Left renal cortex interstitium (tissue), 4 donors: ENCODE data around the gene SETBP1. TPM values are rescaled to one million over a fixed set of nuclear protein-coding genes. Genes with fewer than 3 reads are reported as not detected.

Experiments used
- DNase-seq, 4 donors: peaks; one replicate each; pipeline ENCODE4 v3.0.0-alpha.2; 2013; ENCODE audit warnings: low read depth in 4 of 4, low spot score in 2 of 4, missing footprints in 1 of 4
- polyA plus RNA-seq, 4 donors: library from polyadenylated mRNA; unstranded; fragments of 120-200 nt; gene quantifications; one replicate each; pipeline ENCODE4 v1.2.1, GENCODE V29; 2013; ENCODE audit not compliant: insufficient read length in 4 of 4

SETBP1 gene
- polyA plus RNA-seq, 4 donors, result 28.3 to 34.8 (median 28.7) TPM

DNA sequence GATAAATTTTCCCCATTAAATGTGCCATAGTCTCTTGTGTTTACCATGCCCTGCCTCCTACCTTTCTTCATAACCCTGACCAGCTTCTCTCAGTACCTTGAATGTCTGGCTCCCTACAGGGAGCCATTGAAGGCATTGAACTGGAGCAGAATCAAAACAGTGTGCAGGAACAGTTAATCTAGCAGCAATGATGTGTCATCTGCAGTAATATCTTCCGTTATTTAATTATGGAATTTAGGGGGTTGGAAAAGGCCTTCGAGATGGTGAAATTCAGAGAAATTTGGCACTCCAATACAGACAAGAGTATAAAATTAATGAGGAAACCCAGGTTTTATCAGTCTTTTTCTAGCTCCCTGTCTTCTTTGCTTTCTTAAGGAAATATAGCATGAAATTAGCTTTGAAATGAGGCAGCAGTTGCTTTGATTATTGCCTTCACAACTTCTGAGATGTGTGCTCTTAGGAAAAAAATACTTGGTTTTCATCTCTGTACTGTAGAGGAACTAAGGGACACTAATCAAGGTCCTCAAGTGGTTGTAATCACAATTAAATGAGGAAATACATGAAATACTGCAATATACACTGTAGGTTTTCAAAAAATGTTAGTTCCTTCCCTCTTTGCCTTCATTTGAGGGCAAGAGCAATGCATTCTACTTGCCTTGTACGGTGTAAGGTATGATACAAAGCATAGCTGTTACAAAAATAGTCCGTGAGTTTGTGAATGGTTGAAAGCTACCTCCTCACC, 369.1 kb downstream of the SETBP1 start:
- no peak for DNase-seq

DNA sequence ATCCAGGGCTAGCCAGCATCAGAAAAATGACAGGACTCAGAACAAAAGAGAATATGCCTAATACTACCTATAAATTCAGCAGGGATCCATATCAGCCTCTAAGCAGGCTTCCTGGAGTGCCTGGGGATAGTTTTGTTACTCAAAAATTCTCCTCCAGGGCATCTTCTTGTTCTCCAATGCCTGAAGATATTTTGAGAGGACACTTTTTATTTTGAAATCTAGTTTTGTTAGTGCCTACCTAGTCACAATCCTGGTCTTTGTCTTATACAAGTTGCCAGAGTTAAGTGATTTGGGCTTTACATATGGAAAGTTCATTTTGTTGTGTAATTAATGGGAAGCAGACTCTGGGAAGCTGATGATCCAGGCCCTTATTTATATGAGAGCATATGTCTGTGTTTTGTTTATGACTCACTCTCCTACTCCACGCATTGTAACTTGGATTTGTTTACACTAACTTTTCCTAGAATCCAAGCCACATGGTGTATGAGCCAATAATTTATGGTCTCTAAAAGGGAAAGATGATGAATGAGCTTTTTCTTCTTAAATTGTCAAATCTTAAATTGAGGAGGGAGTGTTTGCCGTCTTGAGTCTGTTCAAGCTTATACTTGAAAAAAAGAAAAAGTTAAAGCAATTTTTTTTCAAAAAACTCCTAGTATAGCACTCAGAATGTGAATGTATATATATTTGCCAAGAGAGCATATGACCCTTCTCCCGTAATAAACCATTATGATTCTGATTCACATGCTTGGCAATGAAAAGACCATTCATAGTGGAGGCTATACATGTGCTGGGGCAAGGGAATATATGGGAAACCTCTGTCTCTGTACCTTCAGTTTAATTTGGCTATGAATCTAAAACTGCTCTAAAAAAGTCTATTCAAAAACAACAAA, 370.3 kb downstream of the SETBP1 start:
- peak; percentile 31 to 51 (median 40) for DNase-seq

DNA sequence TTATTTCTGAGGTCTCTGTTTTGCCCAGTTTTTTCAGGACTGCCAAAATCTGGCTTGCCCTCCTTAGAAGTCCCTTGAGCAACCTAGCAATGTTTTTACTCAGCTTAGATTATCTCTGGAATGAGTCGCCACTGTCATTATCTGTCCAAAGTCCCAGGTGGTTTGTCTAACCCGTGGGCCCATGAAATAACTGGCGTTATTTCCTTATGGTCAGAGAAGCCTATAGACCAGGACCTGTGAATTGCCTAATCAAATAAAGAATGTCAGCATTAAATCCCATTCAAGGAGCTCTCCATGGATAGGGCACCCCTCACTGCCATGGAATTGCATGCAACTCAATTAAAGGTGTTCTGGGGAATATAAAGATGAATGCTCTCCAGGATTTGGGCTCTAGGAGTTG, 373.9 kb downstream of the SETBP1 start:
- no peak for DNase-seq

DNA sequence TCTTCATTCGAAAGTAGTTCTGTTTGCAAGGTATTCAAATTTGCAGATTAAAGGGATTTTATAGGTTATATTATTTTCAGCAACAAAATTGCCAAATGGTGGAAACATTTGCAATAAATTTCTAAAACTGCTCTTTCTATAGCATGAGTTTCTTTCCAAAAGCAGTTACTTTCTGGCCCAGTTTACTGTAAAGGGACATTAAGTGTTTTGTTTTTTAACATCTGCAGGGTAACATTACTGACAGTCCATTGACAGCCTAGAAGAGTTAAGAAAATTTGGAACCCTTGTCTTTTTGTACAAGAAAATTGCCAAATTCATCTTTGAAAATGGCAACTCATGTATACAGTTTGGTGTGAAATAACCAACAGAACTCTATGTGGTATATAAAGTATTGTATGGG, 375.1 kb downstream of the SETBP1 start:
- DNase-seq, result no peak

DNA sequence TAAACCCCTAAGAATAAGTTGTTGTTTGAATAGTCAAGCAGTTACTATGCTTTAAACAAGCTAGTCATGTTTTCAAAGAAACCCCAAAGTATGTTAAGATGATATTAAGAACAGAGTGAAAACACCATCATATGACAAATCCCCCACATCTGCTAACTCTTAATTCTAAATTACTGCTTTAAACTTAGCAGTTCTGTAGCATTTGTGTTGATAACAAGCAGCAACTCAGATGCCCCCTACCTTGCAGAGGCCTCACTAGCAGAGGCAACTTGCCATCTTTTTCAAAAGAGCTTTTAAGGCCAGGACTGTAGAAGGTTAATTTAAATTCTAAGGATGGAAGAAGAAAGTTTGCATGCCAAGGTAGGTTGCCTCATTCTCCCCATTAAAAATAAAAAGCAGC, 376.2 kb downstream of the SETBP1 start:
- DNase-seq, result no peak

DNA sequence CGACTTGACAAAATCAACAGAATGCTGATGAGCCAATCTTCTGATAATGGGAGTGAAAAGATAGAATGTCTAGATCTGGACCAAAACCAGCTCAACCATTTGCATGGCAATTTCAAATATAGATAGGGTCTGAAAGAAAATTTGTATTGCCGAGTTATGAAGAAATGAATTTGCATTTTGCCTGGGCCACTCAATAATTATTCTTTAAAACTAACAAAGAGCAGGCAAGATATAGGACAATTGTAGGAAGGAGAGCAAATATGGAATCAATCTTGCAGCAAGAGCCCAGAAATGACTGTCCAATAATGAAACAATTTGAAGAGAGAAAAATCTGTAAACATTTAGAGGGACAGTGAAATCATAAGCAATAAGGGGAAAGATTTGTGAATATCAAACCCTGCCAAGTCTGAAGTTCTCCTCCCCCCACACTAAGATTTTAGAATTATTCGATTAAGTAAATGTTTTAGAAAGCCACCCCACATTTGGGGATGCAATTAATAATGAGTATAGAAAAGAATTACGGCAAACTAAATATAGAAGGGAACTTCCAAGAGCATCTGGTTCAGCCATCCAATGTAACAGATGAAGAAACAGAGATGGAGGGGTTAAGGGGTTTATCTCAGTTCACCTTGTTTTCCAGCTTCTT, 377.4 kb downstream of the SETBP1 start:
- no peak for DNase-seq

DNA sequence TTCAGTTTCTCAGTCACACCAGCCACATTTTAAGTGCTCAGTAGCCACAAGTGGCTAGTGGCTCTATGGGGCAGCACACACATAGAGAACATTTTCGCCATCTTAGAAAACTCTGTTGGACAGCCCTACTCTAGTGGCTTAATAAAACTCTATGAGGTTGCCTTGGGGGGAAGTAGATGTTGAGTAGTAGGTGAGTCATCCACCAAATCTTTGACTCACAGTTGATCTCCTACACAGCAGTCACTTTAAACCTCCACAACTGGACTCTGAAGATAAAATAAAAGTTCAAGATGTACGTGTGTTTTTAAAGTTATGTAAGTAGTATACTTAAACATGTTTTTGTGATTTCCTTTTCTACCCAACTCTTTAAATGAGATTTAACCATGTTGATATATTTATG, 379.0 kb downstream of the SETBP1 start:
- no peak for DNase-seq

DNA sequence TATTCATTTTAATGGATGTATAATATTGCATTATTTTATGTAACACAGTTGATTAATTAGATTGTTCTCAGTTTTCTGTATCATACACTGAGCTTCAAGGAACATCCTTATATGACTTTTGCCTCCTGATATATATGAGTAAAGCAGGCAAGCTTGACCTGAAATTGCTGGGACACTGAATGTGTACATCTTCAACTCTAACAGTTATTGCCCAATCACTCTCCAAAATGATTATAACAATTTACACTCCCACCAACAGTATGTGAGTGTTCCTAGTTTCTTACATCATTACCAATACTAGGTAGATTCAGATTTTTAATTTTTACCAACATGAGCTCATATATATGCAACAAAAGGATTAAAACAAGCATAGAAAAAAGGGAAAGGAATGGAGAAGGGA, 379.4 kb downstream of the SETBP1 start:
- no peak for DNase-seq

DNA sequence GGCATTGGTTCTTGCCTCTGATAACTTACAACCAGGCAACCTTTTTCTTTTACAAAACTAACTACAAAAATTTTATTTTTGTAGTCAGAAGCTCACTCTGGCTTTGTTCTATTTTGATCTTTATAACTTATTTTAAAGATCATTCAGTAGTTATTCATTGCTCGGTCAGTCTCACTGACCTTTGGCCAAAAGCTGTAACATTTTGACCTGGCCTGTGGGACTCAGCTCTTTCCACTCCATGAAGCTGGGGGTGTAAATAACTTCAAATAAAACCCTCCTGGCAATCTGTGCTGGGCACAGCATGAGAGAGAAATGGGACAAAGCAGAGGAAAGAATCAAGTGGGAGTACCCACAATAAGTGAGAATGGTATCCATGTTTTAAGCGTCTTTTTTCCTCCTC, 380.7 kb downstream of the SETBP1 start:
- no peak for DNase-seq

DNA sequence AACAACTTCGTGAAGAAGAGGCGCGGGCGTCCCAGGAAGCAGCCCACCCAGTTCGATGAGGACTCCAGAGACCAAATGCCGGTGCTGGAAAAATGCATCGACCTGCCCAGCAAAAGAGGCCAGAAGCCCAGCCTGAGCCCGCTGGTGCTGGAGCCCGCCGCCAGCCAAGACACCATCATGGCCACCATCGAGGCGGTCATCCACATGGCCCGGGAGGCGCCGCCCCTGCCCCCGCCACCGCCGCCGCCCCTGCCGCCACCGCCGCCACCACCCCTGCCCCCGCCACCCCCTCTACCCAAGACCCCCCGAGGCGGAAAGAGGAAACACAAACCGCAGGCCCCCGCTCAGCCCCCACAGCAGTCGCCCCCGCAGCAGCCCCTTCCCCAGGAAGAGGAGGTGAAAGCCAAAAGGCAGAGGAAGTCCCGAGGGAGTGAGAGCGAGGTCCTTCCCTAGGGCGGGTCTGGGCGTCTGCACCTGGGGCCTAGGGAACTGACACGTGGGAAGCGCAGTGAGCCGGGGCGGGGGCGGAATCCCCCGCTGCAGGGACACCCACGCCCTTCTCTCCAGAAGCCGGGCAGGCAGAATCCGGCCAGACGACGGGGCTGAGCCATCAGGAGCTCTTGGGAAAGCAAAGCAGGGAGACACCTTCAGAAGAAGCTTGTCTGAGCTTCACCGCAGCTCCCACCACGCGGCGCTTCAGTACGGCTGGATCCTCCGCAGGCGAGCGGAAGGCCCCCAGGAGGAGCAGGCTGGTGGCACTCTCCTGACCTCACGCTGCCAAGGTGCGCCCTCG, 382.8 kb downstream of the SETBP1 start:
- DNase-seq, result no peak

DNA sequence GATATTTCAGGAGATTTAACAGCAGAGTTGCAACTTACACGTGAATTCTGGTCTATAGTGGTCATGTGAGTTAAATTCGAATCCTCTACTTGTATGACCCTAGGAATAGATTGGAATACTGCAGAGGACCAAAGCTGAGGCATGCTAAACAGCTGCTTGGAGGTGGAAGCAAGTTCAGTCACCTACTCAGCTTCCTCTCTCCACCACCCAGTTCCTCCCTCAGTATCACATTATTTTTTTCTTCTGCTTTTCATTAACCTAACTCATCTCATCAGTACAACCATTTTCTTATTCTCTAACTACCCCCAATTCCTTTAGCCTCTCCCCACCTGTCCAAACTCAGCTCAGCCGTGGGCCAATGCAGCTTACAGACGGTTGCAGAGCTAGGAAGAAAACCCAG, 385.5 kb downstream of the SETBP1 start:
- no peak for DNase-seq

DNA sequence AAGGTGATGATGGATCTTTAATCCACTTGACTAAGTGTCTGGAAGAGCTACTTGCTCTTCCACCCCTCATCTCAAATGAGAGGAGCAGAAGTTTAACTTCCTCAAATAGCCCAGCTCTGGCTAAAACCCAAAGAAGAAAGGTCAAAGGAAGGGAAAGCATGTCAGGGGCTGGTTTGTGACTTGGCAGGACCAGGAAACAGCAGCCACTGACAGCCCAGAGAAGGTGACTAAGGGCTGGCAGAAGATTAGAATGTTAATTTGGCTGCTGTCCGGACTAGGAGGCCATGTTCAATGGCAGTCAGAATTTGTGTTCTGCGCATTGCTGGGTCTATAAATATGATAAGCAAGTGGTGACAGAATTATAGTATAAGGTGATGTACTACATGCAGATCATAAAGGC, 386.2 kb downstream of the SETBP1 start:
- no peak for DNase-seq

DNA sequence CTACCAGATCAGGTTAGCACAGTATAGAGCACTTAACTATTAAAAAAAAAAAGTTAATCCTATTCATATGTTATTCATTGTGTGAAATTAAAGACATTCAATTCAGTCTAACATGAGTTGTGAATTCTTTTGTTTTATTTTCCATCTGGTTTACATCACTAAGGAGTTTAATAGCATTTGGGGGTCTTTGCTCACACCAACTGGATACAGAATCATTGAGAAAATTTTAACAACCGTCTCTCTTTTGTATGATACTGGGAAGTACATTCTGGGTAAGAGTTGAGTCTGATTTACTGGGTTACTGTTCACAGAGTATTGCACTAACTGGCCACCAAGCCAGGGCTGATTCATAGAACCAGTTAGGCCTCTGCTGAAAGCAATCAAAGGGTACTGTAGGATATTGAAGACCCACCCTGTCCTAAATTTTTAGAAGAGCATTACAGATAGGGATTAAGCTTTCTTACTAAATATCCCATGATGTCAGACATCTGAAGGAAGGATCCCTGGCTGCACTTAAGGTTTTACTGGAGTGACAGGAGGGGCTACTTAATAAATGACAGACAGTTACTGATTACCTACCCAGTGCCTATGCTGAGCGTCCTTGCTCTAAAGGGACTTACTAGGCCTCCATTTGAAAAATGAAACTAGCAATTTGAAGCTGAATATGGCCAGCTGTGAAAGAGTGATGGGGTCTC, 387.9 kb downstream of the SETBP1 start:
- no peak for DNase-seq

DNA sequence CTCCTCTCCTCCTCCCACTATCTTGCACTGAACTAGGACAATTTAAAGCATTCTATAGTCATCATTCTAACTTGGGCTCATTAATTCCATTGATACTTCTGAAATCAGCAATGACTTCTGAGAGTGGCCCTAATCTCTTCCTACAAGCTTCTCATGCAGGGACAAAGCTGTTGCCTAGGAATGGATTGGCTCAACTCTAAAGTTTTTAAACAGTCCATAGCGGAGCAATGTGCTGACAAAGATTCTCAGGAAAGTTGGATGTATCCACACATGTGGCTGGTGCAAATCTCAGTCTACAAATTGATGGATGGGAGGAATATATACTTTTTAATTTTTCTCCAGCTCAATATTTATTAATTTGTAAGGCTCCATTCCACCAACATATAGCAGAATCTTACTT, 388.9 kb downstream of the SETBP1 start:
- DNase-seq, result no peak

DNA sequence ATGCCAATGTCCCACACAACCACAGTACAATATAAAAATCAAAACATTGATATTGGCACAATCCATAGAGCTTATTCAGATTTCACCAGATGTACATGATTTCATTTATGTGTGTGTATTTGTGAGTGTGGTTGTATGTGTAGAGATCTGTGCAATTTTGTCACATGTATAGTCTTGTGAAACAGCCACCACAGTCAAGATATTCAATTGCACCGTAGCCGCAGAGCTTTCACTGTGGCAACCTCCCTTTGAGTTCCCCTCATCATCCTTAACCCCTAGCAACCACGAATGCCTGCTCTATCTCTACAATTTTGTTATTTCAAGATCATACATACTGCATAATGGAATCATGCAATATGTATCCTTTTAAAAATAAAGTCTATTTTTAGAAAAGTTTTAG, 391.3 kb downstream of the SETBP1 start:
- no peak for DNase-seq

DNA sequence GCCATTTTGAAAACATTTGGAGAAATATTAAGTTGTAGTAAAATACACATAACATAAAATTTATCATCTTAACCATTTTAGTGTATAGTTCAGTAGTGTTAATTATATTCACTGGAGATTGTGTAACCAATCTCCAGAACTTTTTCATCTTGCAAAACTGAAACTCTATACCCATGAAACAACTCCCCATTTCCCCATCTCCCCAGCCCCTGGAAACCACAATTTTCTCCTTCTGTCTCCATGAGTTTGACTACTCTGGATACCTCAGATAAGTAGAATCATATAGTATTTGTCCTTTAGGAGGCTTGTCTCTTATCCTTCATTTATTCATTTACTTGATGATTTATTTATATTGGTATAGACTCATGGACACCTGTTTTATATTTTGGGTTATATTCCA, 392.9 kb downstream of the SETBP1 start:
- DNase-seq, result no peak

DNA sequence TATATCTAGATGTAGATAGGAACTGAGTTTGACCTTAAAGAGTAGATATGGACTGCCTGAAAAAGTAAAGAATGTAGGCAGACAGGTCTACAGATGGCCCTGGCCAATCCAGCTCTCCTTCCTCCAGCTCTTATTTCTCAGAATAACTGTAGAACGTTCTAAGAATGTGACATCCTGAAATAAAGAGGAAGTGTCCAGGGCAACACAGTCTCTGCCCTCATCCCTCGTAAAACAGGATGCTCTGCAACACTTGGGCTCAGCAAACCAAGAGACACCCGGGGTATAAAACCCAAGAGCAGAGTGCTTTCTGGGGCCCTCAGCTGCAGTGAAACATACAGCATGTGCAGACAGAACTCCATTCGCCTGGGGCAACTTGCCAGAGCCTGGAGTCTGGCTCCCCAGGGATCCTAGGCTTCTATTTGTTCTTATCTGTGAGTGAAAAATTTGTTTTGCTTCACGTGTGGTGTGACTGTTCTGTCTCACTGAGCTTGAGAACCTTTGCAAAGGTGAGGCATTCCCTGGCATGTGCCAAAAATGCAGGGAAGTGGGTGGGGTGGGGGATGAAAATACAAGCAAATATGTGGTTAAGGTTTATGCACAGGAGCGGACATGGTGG, 401.0 kb downstream of the SETBP1 start:
- no peak for DNase-seq

DNA sequence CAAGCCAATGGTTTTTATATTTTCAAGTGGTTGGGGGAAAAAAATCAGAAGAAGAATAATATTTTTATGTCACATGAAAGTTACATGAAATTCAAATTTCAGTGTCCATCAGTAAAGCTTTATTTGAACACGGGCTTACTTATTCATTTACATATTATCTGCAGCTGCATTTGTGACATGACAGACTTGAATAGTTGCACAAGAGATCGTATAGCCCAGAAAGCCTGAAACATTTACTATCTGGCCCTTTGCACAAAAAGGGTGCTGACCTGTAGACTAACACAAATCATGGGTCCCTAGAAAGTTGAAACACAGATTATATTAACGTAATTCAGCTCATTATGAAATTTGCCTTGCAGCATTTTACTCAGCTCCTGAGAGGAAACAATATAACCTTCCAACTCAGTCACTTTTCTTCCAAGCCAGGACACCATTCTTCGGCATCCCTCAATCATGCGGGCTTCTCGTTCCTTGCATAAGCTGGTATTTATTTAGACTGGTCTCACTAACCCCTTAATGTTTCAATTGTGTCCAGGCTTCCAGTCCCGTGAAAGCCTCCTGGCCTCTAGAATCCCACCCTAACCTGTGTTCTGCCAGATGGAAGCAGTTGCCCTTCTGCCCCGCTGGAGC, 402.7 kb downstream of the SETBP1 start:
- DNase-seq, result no peak

DNA sequence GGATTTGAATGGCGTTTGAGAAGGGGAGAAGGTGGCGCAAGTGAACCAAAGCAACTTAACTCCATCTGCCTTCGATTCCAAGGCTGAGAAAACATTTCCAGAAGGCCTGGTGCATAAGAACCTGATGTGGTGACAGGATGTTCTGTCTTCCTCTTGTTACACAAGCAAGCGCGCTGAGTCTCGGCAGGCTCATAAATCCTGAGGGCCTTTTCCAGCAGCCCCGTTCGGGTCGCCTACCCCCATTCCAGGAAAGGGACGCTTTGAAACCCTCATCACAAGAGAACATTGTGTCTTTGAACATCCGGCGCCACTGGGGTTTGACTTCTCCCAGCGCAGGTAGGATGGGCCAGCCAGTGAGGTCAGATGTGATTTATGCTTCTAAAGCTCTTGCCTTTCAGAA, 403.5 kb downstream of the SETBP1 start:
- peak; percentile 26 to 49 (median 41) for DNase-seq
